DOHH2 (cell line): Measurements from ENCODE around the gene WWOX.

Experiments
- H3F3A ChIP-seq: fragments of 200-600 bp; sonication (generic), shearing (Covaris generic); 2 replicates; pipeline ENCODE4 v1.6.0; 2016; ENCODE audit warnings: antibody characterized with exemption, mild to moderate bottlenecking; ENCODE audit not compliant: control insufficient read depth, insufficient read depth
- H3K27ac ChIP-seq: fragments of 200-600 bp; sonication (generic); 2 replicates; pipeline ENCODE4 v1.5.1; 2014; ENCODE audit warnings: low read depth, mild to moderate bottlenecking, low read length, moderate library complexity
- H3K27me3 ChIP-seq: fragments of 200-600 bp; sonication (generic); 2 replicates; pipeline ENCODE4 v1.6.1; 2014; ENCODE audit warnings: mild to moderate bottlenecking, low read length, mixed read lengths; ENCODE audit not compliant: control insufficient read depth
- H3K36me3 ChIP-seq: fragments of 200-600 bp; sonication (generic); 2 replicates; pipeline ENCODE4 v1.6.1; 2014; ENCODE audit warnings: mild to moderate bottlenecking, low read length, moderate library complexity, mixed read lengths; ENCODE audit not compliant: control insufficient read depth
- H3K4me1 ChIP-seq: fragments of 200-600 bp; sonication (generic); 2 replicates; pipeline ENCODE4 v1.6.1; 2014; ENCODE audit warnings: mild to moderate bottlenecking, low read length, mixed read lengths; ENCODE audit not compliant: control insufficient read depth
- H3K4me2 ChIP-seq: fragments of 200-600 bp; sonication (generic); 2 replicates; pipeline ENCODE4 v1.6.0; 2014; ENCODE audit warnings: mild to moderate bottlenecking, low read length, moderate library complexity
- H3K4me3 ChIP-seq: fragments of 200-600 bp; sonication (generic); 2 replicates; pipeline ENCODE4 v1.5.1; 2014; ENCODE audit warnings: mild to moderate bottlenecking, low read length, mixed read lengths
- H3K79me2 ChIP-seq: fragments of 200-600 bp; sonication (generic); 2 replicates; pipeline ENCODE4 v1.6.1; 2014; ENCODE audit warnings: mild to moderate bottlenecking, low read length, mixed read lengths; ENCODE audit not compliant: control insufficient read depth
- H3K9me2 ChIP-seq: fragments of 200-600 bp; sonication (generic); replicated peaks from 2 replicates; pipeline ENCODE4 v1.6.1; 2014; ENCODE audit warnings: mild to moderate bottlenecking, low read length, mixed read lengths; ENCODE audit not compliant: control insufficient read depth
- H3K9me3 ChIP-seq: fragments of 200-600 bp; sonication (generic); 2 replicates; pipeline ENCODE4 v1.6.1; 2014; ENCODE audit warnings: antibody characterized with exemption, low read length, mixed read lengths; ENCODE audit not compliant: control insufficient read depth, insufficient read depth
- H4K20me1 ChIP-seq: fragments of 200-600 bp; sonication (generic); 2 replicates; pipeline ENCODE4 v1.6.0; 2014; ENCODE audit warnings: low read depth, mild to moderate bottlenecking, antibody characterized with exemption, low read length, moderate library complexity; ENCODE audit not compliant: control insufficient read depth, insufficient read depth
- CTCF ChIP-seq: fragments of 200-600 bp; sonication (generic); IDR thresholded peaks from one replicate; pipeline ENCODE4 v1.5.1; 2014; ENCODE audit warnings: antibody characterized with exemption, mild to moderate bottlenecking, low read depth, low read length; ENCODE audit not compliant: poor library complexity, severe bottlenecking
- EZH2phosphoT487 ChIP-seq: fragments of 200-600 bp; sonication (generic); IDR thresholded peaks from 2 replicates; pipeline ENCODE4 v1.6.1; 2017; ENCODE audit warnings: borderline replicate concordance, mild to moderate bottlenecking, antibody characterized with exemption, low read length, moderate library complexity, mixed read lengths

The WWOX gene

GRCh38 chr16:78645657-78646056 is 546.2 kb downstream of the WWOX start:
- no peak overlapping the region for H3K4me3 ChIP-seq
- no peaks in the 10 kb centered on the region for H3K9me3 ChIP-seq
- no peaks in the 10 kb centered on the region for H3K79me2 ChIP-seq
- H3K27ac ChIP-seq: no peak overlapping the region
- H3K9me2 ChIP-seq: no peaks in the 10 kb centered on the region
- H4K20me1 ChIP-seq: no peaks in the 10 kb centered on the region
- H3K4me1 ChIP-seq: no peaks in the 10 kb centered on the region
- H3K4me2 ChIP-seq: no peak overlapping the region
- H3F3A ChIP-seq: no peaks in the 10 kb centered on the region
- TF ChIP-seq EZH2phosphoT487 (no peak), CTCF (no peak)
- H3K36me3 ChIP-seq: no peaks in the 10 kb centered on the region
- peaks cover 5% of the 10 kb centered on the region; the same call in 1 of the 2 replicates for H3K27me3 ChIP-seq

GRCh38 chr16:78647019-78647418 is 547.6 kb downstream of the WWOX start:
- H3K27me3 ChIP-seq: peaks cover under 1% of the 10 kb centered on the region; the same call in 1 of the 2 replicates
- no peaks in the 10 kb centered on the region for H4K20me1 ChIP-seq
- H3K79me2 ChIP-seq: no peaks in the 10 kb centered on the region
- H3K4me2 ChIP-seq: no peak overlapping the region
- no peak overlapping the region for H3K4me3 ChIP-seq
- H3F3A ChIP-seq: no peaks in the 10 kb centered on the region
- no peak overlapping the region for H3K27ac ChIP-seq
- no peaks in the 10 kb centered on the region for H3K9me3 ChIP-seq
- H3K36me3 ChIP-seq: no peaks in the 10 kb centered on the region
- TF ChIP-seq CTCF (no peak), EZH2phosphoT487 (no peak)
- H3K4me1 ChIP-seq: no peaks in the 10 kb centered on the region
- H3K9me2 ChIP-seq: no peaks in the 10 kb centered on the region

- H4K20me1 ChIP-seq: no peaks in the 10 kb centered on the region
- no peaks in the 10 kb centered on the region for H3K9me3 ChIP-seq
- H3K9me2 ChIP-seq: no peaks in the 10 kb centered on the region
- no peaks in the 10 kb centered on the region for H3K79me2 ChIP-seq
- no peak overlapping the region for H3K4me3 ChIP-seq
- no peak overlapping the region for H3K4me2 ChIP-seq
- no peaks in the 10 kb centered on the region for H3K36me3 ChIP-seq
- no peak for TF ChIP-seq EZH2phosphoT487
- TF ChIP-seq CTCF: no peak
- no peaks in the 10 kb centered on the region for H3F3A ChIP-seq
- H3K27me3 ChIP-seq: no peaks in the 10 kb centered on the region
- H3K27ac ChIP-seq: no peak overlapping the region
- H3K4me1 ChIP-seq: no peaks in the 10 kb centered on the region
Observed at GRCh38 chr16:78647491-78647890, 548.0 kb downstream of the WWOX start.

GRCh38 chr16:78648517-78648916 is 549.1 kb downstream of the WWOX start:
- Histone ChIP-seq H4K20me1 (no peaks in the 10 kb centered on the region), H3F3A (no peaks in the 10 kb centered on the region), H3K79me2 (no peaks in the 10 kb centered on the region), H3K27me3 (no peaks in the 10 kb centered on the region), H3K9me3 (no peaks in the 10 kb centered on the region), H3K4me3 (no peak overlapping the region), H3K4me1 (no peaks in the 10 kb centered on the region), H3K27ac (no peak overlapping the region), H3K9me2 (no peaks in the 10 kb centered on the region), H3K36me3 (no peaks in the 10 kb centered on the region), H3K4me2 (no peak overlapping the region)
- TF ChIP-seq CTCF: no peak
- no peak for TF ChIP-seq EZH2phosphoT487
